Measurements from ENCODE around the gene HOXC4.
A peak's percentile ranks its signal among the peaks of the same experiment; 100 is the strongest.

The HOXC4 gene

DNA sequence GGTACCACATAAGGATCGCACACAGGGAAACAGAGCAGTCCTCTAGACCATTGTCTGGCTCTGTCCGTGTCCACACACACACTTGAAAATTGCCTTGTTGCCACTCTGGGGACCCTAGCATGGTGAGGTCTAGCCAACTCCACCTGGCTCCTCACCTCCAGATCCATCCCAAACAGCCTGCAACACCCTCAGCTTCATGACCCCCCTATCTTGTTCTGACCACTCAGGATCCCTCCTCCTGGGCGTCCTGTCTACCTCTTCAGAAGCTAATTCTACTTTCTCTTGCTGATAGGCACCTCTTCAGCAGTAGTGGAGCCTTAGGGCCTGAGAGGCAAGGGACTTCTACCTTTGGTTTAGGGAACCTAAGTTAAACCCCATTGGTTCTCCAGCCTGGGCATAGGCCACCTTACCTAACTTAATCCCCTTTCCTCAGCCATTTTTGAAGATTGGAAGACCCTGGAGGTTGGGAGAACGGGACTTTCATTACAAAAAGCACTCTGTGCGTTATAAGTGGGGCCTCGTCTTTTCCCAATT, 21.5 kb upstream of the HOXC4 start:
- no peaks in the 10 kb centered on the region for H3K9me3 Mint-ChIP-seq
- DNase-seq (no peak), ATAC-seq (peak; percentile 6)
- no peak overlapping the region for H3K4me3 Mint-ChIP-seq
- H3K27ac Mint-ChIP-seq, result no peak overlapping the region
- peaks cover 100% of the 10 kb centered on the region for H3K27me3 Mint-ChIP-seq
- H3K4me1 Mint-ChIP-seq, result peaks cover 58% of the 10 kb centered on the region

- Mint-ChIP-seq H3K4me1 (peaks cover 53% of the 10 kb centered on the region), H3K27ac (peak within 1 kb of the TSS in 1 of 2 donors; percentile 85), H3K4me3 (peak within 1 kb of the TSS; percentile 81 to 83), H3K27me3 (peaks cover 100% of the 10 kb centered on the region), H3K9me3 (no peaks in the 10 kb centered on the region)
- ATAC-seq (peak; percentile 31), DNase-seq (peak; percentile 58 to 66)
These were observed 21.0 kb upstream of the HOXC4 start, which contains the start of gene HOXC5 for GRCh38 chr12:54032627-54033100. HOXC5 (plus strand) TSS chr12:54033050; CDS start chr12:54033123, 73 bp downstream.

GRCh38 chr12:54033106-54033979, 20.3 kb upstream of the HOXC4 start:
- ATAC-seq (peak; percentile 38), DNase-seq (no peak)
- Mint-ChIP-seq H3K4me1 (peaks cover 52% of the 10 kb centered on the region), H3K9me3 (no peaks in the 10 kb centered on the region), H3K27ac (peak overlapping the region in 1 of 2 donors; percentile 85), H3K4me3 (peak overlapping the region; percentile 81 to 83), H3K27me3 (peaks cover 100% of the 10 kb centered on the region)

DNA sequence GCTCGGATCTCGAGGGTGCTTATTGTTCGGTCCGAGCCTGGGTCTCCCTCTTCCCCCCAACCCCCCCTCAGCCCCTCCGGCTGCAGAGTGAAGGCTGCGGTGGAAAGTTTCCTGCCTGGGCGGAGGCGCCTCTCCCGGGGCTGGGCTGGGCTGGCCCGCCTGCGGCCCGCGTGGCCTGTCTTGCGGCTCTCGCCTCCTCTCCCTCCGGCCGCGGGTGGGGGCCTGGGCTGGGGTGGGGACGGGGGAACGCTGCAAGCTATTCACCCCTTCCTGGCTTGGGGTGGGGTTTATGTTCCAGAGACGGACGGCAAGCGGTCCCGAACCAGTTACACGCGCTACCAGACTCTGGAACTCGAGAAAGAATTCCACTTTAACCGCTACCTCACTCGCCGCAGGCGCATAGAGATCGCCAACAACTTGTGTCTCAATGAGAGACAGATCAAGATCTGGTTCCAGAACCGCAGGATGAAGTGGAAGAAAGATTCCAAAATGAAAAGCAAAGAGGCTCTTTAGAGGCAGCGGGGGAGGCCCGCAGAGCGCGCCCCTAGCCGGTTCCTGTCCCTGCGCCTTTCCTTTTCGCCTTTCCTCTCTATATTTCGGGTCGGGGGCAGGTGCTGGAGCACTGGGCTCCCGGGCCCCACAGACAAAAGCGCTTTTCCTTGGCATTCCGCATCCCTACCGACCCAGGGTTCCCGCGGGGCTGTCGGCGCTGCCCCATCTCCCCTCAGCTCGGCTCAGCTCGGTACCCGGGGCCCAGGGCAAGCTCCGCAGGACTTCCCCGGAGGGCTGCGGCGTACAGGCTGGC, 19.5 kb upstream of the HOXC4 start:
- Mint-ChIP-seq H3K27ac (no peak overlapping the region), H3K27me3 (peaks cover 100% of the 10 kb centered on the region), H3K4me3 (peak overlapping the region; percentile 68 to 74), H3K4me1 (peaks cover 46% of the 10 kb centered on the region), H3K9me3 (no peaks in the 10 kb centered on the region)
- ATAC-seq, result peak; percentile 38
- no peak for DNase-seq

DNA sequence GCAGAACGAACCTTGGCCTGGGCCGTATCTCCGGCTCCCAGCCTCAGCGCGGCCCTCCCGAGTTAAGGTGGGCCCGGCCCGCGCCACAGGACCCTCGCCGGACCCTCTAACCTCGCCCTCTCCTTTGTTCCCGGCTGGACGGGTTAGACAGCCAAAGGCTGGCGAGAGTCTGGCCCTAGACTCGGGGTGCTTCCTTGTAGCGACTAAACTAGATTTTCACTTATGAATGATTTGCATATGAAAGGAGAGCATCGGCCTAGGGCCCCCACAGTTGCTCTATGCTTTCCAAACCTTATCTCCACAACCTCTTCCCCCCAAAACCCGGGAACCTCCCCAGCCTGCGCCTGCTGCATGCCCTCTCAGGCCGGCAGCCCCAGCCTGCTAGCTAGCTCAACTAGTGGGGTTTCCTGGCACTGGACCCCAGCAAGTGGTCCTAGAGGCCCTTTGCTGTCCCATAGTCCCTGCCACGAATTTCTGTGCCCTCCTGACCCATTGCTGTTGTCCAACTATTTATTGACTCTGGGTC, 18.8 kb upstream of the HOXC4 start:
- Mint-ChIP-seq H3K27ac (no peak overlapping the region), H3K4me3 (peak overlapping the region in 1 of 2 donors; percentile 74), H3K9me3 (no peaks in the 10 kb centered on the region), H3K27me3 (peaks cover 100% of the 10 kb centered on the region), H3K4me1 (peaks cover 40% of the 10 kb centered on the region)
- ATAC-seq, result no peak
- no peak for DNase-seq

DNA sequence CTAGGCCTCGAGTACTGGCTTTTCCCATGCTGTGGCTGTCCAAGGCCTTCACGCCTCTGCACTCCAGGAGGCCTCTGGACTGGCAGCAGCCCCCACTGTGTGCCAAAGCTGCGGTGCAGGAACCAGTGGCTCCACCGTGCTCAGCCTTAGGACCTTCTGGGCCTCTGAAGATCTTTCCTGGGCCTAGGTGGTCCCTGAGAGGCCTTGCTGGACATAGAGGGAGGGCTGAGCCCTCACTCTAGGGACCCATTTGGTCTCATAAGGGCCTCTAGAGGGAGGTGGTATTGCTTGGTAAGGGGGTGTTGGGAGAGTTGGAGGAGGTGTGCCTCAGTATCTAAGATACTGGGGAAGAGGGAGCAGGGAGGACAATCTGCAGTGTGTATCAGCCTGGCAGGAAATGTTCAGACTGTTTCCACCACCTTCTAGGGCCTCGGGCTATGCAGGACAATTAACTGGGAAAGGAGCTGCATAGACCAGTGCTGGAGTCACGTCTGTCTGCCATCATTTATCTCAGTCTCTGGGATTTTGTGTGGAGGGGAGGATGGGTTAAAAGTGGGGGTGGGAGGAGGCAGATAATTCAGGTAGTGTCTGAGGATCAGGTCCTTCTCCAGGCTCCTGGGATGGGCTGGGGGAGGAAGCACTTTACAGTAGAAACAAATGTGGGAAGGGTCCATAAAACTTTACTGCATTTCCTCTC, 17.9 kb upstream of the HOXC4 start:
- Mint-ChIP-seq H3K4me1 (peaks cover 31% of the 10 kb centered on the region), H3K4me3 (no peak overlapping the region), H3K9me3 (no peaks in the 10 kb centered on the region), H3K27me3 (peaks cover 100% of the 10 kb centered on the region), H3K27ac (no peak overlapping the region)
- DNase-seq (no peak), ATAC-seq (no peak)

DNA sequence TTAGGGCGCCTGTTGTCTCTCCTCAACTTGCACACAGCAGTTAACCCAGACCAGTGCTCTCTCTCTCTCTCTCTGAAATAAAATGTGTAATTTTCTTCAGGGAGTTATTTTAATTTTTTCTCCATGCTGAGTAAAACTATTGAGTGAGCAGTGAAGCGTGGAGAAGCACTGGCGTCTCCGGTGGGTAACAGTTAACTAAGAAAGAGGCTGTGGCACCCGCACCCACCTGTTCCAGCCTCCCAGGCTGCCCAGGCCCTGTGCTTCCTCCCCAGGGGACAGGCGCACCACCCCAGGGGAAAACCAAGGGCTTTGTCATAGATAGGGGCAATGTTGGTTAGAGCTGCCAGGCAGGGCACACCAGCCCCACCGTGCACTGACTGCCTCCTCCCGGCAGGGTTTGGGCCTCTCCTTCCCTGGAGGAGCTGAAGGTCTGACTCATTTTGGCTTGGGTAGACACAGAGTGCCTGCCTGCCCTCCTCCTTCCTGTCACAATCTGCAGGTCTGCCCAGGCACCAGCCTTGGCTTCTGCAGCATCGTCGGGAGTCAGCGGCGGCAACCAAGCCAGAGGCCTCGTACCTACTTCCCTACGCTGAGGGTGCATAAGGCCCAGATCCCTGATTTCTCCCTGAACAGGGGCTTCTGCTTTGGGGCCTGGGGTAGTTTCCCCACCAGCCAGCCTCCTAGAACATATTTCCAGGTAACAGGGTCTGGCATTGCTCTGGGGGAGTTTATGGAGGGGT, 16.8 kb upstream of the HOXC4 start:
- Mint-ChIP-seq H3K9me3 (no peaks in the 10 kb centered on the region), H3K4me1 (peaks cover 24% of the 10 kb centered on the region), H3K27ac (no peak overlapping the region), H3K4me3 (no peak overlapping the region), H3K27me3 (peaks cover 100% of the 10 kb centered on the region)
- ATAC-seq, result peak; percentile 46
- no peak for DNase-seq

DNA sequence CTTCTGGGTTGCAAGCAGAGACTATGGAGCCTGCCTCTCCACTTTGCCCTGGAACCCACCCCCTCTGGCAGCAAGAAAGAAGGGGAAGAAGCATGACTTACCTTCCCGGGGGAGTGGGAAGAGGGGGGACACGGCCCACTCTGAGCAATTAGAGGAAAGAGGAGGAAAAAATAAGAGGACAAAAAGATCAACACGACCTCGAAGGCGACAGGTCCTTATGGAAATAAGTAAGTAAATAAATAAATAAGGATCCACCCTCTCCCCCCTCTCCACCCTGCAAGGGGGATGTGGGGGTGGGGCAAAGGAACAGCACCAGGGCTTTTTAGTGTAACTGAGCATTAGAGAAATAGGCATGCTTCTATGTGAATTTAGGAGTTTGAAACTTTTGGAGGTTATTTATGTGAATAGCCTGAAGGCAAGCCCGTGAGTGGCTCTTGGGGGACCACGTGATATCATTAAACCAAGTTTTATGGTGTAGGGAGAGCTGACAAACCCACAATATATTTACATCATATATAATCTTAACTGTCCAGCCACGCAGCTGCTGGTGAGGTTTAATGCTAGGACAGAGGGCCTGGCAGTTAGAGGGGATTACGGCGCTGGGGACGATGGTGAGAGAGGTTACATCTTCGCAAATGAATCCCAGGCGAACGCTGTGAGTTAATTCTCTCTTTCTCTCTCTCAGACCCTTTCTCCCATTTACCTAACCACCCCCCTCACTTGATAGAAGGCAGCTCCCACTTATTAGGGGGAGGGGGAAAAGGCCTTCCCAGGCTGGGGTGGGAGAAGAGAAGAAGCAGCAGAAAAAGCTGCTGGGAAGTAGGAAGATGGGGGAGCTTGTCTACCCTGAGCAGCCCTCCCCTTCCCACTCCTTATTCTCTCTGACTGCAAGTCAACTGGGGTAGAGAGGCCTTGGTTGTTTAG, 16.0 kb upstream of the HOXC4 start:
- DNase-seq (no peak), ATAC-seq (no peak)
- no peaks in the 10 kb centered on the region for H3K9me3 Mint-ChIP-seq
- no peak overlapping the region for H3K4me3 Mint-ChIP-seq
- peaks cover 23% of the 10 kb centered on the region for H3K4me1 Mint-ChIP-seq
- no peak overlapping the region for H3K27ac Mint-ChIP-seq
- peaks cover 100% of the 10 kb centered on the region for H3K27me3 Mint-ChIP-seq

GRCh38 chr12:54038284-54038870, 15.3 kb upstream of the HOXC4 start:
- no peak for ATAC-seq
- DNase-seq, result no peak
- Mint-ChIP-seq H3K27ac (no peak overlapping the region), H3K4me1 (peaks cover 16% of the 10 kb centered on the region), H3K4me3 (no peak overlapping the region), H3K9me3 (no peaks in the 10 kb centered on the region), H3K27me3 (peaks cover 100% of the 10 kb centered on the region)

- no peak for ATAC-seq
- Mint-ChIP-seq H3K27me3 (peaks cover 100% of the 10 kb centered on the region), H3K4me1 (peaks cover 16% of the 10 kb centered on the region), H3K27ac (no peak overlapping the region), H3K9me3 (no peaks in the 10 kb centered on the region), H3K4me3 (no peak overlapping the region)
- no peak for DNase-seq
These were observed 14.7 kb upstream of the HOXC4 start for GRCh38 chr12:54038871-54039414.

- DNase-seq, result no peak
- no peak for ATAC-seq
- peaks cover 100% of the 10 kb centered on the region for H3K27me3 Mint-ChIP-seq
- H3K27ac Mint-ChIP-seq, result no peak overlapping the region
- no peak overlapping the region for H3K4me3 Mint-ChIP-seq
- peaks cover 17% of the 10 kb centered on the region for H3K4me1 Mint-ChIP-seq
- no peaks in the 10 kb centered on the region for H3K9me3 Mint-ChIP-seq
These were observed 14.1 kb upstream of the HOXC4 start for GRCh38 chr12:54039417-54040147.

GRCh38 chr12:54040148-54040494, 13.5 kb upstream of the HOXC4 start:
- Mint-ChIP-seq H3K4me3 (no peak overlapping the region), H3K9me3 (no peaks in the 10 kb centered on the region), H3K27me3 (peaks cover 100% of the 10 kb centered on the region), H3K4me1 (peaks cover 15% of the 10 kb centered on the region), H3K27ac (no peak overlapping the region)
- ATAC-seq (no peak), DNase-seq (no peak)

- H3K4me1 Mint-ChIP-seq, result peaks cover 13% of the 10 kb centered on the region
- H3K9me3 Mint-ChIP-seq, result no peaks in the 10 kb centered on the region
- DNase-seq (no peak), ATAC-seq (no peak)
- no peak overlapping the region for H3K4me3 Mint-ChIP-seq
- H3K27ac Mint-ChIP-seq, result no peak overlapping the region
- peaks cover 100% of the 10 kb centered on the region for H3K27me3 Mint-ChIP-seq
These were observed 13.0 kb upstream of the HOXC4 start for GRCh38 chr12:54040648-54041047.
